NCI-H82 (cell line): ENCODE data around the gene CRAMP1.
"Not testable (repeated sequence)": the region's sequence is repeated elsewhere in the genome, so short reads cannot be mapped to it uniquely, and the experiment has no call there.

Experiments
- DNase-seq: peaks from one replicate; lab custom pipeline; 2025; lab: John Stamatoyannopoulos, UW

Gene CRAMP1

DNA sequence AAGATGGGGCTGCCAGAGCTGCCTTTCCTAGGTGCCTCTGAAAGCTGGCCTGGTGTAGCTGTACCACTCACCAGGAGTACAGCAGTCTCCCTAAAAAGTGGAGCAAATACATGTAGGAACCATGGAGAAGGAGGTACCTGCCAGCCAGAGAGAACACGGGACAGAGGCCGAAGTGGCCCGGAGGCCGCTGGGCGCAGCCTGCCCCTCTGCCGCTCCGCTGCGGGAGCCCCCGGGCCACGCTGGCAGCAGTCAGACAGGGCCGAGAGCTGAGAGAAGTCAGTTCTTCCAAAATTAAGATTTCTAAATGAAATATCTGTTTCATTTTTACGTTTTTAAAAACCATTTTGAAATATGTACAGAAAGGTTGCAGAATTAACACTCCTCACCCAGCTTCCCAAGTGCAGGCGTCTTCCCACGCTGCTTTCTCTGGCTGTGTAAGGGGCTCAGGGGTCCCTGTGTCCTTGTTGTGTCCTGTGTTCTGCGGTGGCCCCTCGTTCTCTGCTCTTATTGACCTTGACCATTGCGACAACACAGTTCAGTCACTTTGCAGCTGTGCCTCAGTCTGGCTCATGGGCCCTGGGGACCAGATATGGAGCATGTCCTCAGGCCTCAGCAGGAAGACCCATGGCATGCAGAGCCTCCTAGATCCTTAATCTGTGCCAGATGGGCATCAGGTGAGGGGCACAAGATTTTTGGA, 98.8 kb downstream of the CRAMP1 start:
- DNase-seq = no peak

DNA sequence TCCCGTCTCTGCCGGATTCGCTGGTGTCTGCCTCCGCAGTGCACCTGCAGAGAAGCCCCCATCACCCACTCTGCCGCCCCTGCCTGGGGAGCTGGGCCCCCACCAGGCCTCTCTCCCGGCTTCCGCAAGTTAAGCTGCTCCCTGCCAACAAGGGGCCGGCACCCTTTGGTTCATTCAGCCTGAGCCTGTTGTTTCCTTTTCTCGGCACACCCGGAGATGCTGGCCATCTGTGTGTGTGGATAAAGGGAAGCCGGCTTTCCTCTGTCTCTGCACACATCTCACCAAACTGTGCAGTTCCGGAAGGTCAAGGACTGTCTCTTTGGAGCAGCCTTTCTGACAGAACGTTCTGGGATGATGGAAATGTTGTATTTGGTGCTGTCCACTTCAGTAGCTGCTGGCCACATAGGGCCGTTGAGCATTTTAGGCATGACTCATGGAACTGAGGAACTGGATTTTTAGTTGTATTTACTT, 100.7 kb downstream of the CRAMP1 start:
- DNase-seq = no peak

DNA sequence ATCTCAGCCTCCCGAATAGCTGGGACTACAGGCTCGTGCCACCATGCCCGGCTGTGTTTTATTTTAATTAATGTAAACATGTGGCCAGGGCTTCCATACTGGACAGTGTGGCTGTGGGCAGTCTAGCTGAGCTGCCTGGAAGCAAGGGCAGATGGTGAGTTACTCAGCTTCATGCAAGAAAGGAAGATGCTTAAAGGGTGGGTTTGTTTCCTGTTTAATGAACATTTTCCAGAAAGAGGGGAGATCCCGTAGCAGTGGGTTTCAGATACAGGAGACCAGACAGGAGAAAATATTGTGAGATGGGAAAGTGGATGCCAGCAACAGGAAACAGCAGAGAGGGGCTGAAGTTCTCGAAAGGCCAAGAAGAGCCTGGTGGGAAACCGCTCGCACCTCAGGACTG, 101.2 kb downstream of the CRAMP1 start:
- no peak for DNase-seq

DNA sequence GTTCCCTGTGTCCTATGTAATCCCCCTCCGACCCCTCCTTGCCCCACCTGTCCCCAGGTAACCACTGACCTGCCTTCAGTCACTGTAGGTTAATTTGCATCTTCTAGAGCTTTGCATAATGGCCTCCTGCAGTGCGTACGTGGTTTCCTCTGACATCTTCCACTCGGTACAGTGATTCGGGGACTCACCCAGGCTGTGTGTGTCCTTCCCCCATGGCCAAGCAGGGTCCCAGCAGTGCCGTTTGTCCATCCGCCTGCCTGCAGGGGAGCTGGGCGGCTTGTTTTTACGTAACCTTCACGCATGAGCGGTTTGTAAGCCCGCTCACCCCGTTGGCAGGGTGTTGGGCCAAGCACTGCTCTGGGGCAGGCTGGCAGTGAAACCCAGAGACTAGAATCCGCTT, 101.8 kb downstream of the CRAMP1 start:
- no peak for DNase-seq

- DNase-seq = no peak
These were observed 103.1 kb downstream of the CRAMP1 start for GRCh38 chr16:1715220-1715619.

DNA sequence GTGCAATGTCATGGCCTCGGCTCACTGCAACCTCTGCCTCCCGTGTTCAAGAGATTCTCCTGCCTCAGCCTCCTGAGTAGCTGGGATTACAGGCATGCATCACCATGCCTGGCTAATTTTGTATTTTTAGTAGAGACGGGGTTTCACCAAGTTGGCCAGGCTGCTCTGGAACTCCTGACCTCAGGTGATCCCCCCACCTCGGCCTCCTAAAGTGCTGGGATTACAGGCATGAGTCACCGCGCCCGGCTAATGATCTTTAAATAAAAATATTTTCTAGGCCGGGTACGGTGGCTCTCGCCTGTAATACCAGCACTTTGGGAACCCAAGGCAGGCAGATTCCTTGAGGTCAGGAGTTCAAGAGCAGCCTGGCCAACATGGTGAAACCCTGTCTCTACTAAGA, 106.1 kb downstream of the CRAMP1 start:
- not testable (repeated sequence) for DNase-seq

DNA sequence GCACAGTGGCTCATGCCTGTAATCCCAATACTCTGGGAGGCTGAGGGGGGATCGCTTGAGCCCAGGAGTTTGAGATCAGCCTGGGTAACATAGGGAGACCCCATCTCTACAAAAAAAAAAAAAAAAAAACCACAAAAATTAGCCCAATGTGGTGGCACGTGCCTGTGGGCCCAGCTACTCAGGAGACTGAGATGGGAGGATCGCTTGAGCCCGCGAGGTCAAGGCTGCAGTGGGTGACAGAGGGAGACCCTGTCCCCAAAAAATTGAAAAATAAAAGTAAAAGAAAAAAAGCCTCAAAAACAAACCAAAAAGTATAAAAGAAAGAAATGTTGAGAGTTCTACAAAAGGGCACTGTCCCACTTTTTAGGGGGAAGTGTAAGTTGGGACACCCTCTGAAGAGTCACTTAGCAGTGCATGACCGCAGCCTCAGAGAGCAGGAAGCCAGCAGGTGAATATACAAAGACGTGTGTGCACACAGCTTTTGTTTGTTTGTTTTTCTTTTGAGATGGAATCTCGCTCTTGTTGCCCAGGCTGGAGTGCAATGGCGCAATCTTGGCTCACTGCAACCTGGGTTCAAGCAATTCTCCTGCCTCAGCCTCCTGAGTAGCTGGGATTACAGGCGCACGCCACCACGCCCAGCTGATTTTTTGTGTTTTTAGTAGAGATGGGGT, 107.5 kb downstream of the CRAMP1 start:
- DNase-seq = not testable (repeated sequence)

GRCh38 chr16:1721372-1721771, 109.2 kb downstream of the CRAMP1 start:
- DNase-seq = no peak

DNA sequence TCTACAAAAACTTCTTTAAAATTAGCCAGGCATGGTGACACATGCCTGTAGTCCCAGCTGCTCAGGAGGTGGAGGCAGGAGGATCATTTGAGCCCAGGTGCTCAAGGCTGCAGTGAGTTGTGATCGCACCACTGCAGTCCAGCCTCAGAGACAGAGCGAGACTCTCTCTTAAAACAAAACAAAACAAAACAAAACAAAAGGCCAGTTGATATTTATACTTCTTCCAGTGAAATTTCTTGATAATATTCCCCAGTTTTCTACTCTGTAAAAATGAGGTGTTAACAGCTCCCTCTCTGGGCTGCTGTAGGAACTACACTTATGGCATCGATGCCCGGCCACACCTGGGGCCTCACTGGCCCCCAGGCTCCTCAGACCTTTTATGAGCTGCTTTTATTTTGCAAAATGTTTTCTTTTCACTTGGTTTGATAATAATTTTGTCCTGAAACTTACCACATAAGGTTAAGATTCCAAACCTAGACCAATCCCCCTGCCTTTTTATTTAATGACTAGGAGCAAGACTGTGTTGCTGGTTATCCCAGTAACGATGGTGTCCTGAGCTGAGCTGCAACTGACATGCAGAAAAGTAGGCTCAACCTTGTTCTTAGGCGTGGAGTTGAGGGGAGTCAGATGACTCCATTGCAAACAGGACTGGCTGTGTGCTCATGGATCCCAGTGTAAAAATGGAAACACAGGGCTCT, 111.4 kb downstream of the CRAMP1 start:
- peak; percentile 53 for DNase-seq

DNA sequence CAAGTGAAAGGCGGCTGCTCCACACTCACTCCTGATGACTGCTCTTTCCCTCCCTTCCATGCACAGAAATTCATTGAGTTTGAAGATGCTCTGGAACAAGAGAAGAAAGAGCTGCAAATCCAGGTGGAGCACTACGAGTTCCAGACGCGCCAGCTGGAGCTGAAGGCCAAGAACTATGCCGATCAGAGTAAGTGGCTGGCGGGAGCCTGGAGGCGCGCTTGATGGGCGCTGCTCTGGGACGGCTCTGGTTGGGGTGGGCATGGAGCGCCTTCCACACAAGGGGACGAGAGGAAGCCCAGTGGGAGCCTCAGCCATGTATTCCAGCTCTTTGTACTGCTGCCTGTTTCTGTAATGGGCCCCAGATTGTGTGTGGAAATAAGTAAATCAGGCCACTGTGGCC, 112.3 kb downstream of the CRAMP1 start:
- DNase-seq = no peak

DNA sequence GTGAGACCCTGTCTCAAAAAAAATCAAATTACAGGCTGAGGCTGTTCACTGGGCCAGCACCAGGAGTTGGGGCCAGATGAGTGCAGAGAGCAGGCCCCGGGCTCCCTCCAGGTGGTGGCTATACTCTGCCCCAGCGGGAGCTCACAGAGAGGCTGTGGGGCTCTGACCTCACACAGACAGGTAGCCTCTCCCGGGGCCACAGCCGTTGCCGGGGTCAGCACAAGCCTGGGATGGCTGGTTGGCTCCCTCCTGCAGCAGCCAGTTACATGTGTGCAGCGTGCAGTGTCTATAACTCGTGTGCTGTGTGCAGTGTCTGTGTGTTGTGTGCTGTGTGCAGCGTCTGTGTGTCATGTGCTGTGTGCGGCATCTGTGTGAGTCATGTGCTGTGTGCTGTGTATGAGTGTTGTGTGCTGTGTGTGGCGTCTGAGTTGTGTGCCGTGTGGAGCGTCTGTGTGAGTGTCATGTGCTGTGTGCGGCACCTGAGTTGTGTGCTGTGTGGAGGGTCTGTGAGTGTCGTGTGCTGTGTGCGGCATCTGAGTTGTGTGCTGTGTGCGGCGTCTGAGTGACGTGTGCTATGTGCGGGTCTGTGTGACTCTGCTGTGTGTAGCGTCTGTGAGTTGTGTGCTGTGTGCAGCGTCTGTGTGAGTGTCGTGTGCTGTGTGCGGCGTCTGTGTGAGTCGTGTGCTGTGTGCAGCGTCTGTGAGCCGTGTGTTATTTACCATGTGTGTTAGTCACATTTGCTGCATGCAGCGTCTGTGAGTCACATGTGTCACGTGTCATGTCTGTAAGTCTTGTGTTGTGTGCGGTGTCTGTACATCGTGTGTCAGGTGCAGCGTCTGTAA, 114.7 kb downstream of the CRAMP1 start:
- no peak for DNase-seq
